Measurements from ENCODE around the gene CDH11.

Gene CDH11

DNA sequence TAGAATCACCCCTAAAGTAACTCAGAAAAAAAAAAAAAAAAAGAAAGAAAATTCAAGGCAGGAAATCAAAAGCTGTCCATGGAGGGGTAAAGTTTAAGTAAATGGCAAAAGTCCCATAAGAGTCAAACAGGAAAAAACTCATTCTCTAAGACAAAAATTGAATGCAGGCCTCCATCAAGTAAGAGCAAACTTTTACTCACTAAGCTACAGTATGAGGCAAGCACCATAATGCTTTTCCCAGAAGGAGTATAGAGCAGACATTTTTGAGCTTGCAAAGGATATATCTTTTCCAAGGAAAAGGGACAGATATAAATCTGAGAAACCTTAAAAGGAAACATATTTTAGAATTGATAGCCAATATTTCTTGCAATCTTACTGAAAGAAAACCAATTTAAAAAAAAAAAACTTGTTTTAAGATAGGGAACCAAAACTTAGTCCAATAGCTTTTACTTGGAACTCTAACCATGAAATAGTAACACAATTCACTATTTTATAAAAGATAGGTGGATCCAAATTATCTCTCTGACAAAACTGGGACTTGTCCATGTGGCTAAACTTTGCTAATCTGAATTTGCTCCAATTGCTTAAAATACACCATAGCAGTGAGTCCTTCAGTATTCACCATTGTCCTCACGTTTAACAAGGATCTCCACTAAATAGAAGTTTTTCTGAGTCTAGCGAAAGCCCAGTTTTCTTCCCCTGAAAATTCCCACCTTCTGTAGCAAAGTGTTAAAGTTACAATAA, 99.8 kb downstream of the CDH11 start:
- no peak for DNase-seq

DNA sequence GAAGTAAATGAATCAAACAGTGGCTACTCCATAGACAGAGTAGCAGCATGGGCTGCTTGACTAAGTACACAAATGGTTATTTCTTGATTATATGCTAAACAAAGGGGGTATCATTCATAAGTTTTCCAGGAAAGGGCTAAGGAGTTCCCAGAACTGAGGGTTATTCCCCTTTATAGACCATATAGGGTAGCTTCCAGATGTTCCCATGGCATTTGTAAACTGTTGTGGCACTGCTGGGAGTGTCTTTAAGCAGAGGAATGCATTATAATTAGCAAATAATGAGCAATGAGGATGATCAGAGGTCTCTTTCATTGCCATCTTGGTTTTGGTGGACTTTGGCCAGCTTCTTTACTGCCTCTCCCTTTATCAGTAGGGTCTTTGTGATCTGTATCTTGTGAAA, 105.1 kb downstream of the CDH11 start:
- no peak for DNase-seq

DNA sequence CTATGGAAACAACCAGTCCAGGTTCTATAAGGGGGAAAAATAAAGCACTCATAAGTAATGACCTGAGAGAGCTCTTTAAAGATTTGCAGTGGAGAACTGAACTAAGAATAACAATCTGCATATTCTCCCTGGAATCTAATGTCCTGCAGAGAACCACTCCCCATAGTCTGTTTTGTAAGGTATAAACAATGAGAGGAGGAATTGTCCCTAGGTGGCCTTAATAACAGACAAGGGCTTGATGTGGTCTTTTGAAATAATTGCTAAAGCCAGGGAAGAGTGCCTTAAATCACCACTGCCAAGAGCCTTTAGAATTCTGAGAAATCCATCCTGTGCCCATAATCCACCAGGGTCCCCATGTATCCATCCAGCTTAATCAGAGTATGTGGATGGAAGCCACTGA, 106.3 kb downstream of the CDH11 start:
- DNase-seq = no peak

DNA sequence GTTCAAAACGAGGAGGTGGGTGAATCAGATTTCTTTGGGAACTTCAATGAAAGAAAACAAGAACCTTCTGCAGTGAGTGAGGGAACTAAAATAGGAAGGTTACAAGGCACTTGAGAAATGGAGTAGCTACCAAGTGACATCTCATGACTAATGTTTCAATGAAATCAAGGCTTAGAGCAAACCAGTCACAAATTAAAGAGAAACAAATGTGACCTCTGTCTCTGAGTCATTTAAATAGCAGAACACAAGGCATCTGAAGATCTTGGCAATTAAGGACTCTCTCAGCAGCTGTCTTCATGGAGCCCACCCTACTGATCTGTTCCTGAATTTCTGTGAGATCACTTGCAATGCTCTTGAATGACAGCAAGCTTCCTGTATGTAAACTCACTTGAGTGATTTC, 109.5 kb downstream of the CDH11 start:
- no peak for DNase-seq

DNA sequence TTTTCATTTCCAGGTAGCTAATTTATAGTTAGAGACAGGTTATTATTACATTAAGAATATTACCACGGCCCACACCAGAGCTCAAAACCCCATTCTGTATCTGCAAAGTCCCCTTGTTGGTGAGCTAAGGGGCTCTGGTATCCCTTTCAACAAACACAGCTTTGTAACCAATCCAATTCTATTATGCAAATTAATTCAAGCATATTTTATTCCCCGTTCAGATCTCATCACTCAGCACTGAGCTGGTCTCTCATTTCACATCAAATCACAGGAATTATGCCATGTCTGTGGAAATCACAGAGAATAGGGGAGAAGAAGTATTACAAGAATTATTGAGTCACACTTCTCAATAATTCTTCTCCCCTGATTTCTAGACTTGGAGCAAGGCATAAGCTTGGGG, 111.7 kb downstream of the CDH11 start:
- no peak for DNase-seq

DNA sequence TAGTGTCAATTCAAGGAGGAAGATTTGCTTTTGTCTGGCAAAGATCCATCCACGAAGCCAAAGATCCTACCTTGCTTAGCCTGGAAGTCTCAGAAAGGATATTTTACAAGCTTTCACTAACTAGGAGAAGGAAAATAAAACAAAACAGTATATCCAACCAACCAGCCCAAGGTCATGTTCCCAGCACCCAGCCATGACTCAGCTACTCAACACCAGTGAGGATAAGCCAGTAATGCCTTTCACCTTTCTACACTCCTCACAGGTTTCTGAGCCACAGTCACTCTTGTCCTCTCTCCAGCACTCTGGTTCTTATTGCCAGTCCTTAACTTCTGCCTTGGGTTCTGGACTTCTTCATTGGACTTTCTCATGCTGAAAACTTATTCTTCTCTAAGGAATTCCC, 116.2 kb downstream of the CDH11 start:
- no peak for DNase-seq

DNA sequence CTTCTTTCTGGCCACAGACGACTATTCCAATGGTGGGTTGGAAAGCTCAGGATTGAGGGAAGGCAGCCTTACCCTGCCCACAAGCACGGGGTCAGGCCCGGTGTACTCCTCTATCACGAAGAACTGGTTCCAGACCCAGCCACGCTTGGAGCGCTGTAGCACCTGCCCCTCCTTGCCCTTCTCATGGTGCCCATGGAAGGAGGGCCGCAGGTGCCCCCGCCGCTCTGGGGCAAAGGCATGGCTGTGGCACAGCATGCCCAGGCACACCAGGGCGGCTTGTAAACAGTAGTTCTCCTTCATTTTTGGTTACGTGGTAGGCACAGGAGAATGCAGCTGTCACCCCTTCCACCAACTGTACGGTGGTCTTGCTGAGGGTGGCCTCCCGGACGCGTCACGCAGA, 117.3 kb downstream of the CDH11 start:
- no peak for DNase-seq

DNA sequence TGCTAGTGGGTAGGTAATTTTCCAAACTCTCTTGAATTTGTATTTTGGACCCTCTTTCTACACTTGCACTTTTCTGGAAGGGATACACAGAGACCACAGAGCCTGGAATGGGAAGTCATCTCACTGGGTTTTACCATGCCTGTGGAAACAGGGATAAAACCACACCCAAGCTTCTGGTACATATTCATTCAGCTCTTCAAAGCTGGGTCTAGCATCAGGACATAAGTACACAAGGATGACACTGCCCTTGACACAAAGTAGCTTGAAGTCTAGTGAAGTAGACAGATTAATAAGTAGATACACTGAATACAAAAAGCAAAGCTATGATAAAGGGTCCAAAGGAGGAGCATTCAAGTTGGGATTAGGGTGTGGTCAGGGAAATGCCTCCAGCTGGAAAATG, 118.2 kb downstream of the CDH11 start:
- DNase-seq = no peak

DNA sequence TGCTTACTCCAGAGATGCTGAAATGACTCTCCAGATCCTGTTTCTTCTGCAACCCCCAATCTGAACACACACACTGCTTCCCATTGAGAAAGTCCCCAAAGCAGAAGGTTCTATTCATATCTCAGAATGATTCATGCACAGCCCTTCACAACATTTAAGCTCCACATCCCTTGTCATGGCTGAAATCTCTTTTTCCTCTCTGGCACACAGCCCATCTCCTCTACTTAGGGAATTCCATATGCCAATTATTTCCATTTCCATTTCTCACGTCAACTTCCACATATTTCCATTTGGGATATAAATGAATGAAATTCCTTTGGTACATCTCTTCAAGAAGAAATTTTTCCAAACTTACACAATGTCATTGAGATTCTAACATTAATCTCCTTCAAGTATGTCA, 119.6 kb downstream of the CDH11 start:
- DNase-seq = no peak

DNA sequence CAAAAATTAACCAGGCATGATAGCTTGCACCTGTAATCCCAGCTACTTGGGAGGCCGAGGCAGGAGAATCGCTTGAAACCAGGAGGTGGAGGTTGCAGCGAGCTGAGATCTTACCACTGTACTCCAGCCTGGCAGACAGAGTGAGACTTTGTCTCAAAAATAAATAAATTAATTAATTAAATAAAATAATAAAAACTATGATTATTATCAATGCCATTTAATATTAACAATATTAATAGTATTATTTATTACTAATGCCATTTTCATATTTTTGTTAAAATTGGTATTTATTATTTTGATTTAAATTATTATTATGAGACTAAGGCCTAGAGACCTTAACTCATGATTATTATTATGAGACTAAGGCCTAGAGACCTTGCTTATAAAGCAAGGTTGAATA, 121.2 kb downstream of the CDH11 start:
- no peak for DNase-seq

DNA sequence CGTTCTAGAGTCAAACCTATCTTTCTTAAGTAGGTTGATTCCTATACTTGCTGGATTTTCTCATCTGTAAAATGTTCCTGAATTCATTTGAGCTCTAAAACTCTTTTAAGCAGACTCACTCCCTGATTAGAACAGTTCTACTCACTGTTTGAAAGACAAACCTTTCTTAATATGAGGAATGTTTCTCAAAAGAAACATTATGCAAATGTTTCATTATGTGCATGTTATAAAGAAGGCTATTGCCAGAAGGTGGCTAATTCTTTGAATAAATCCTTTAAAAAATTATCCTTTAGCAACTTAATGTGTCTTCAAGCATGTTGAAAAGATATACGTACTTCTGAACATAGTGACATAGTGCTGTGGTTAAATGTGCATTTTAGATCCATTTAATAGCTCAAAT, 124.1 kb downstream of the CDH11 start:
- DNase-seq = no peak

DNA sequence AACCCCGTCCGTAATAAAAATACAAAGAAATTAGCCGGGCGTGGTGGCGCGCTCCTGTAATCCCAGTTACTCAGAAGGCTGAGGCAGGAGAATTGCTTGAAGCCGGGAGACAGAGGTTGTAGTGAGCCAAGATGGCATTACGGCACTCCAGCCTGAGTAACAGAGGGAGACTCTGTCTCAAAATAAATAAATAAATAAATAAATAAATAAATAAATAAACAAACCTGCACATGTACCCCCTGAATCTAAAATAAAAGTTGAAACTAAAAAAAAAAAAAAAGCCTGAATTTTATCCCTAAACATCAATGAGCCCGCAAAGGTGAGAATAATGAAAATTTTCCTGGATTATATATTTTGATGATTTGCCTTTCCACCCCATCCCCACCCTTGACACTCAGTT, 124.7 kb downstream of the CDH11 start:
- DNase-seq = no peak

DNA sequence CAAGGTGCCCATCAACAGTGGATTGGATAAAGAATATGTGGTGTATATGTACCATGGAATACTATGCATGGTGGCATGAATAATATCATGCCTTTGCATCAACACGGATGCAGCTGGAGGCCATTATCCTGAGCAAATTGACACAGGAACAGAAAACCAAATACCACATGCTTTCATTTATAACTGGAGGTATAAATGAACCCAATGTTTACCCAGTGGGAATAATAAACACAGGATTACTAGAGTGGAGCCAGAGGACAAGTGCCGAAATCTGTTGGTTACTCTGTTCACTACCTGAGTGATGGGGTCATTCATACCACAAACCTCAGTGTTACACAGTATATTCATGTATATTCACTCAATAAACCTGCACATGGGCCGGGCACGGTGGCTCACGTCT, 125.2 kb downstream of the CDH11 start:
- DNase-seq = no peak

DNA sequence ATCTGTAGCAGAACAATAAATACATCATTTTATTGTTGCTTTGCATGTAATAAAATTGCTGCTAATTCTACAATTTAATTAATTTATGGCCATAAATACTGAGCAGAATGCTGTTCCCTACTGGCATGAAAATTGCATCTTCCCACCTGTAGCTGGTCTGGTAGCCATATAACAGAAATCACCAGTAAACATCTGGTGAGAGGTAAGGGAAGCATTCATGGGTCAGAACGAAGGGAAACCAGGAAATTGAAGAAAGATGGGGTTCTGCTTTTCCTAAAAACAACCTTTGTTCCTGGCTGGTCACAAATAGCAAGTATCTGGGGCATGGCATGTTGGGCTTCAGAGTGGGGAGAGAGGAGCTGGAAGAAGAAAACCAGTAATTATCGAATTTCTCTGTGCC, 128.4 kb downstream of the CDH11 start:
- no peak for DNase-seq

DNA sequence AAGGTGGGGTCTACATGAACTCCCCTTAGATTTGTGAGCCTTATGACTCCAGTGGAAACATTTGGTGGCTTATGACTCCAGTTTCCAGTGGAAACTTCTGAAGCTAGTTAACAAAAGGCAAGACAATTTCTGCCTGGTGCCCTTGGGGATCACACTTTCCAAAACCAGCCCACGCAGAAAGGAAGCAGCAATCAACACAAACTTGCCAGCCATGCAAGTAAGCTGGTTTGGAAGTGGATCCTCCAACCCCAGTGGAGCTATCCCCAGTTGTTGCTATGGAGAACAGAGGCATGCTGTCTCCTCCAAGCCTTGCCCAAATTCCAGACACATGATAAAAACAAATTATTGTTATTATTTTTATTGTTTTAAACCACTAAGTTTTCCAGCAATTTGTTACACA, 130.9 kb downstream of the CDH11 start:
- DNase-seq = no peak

DNA sequence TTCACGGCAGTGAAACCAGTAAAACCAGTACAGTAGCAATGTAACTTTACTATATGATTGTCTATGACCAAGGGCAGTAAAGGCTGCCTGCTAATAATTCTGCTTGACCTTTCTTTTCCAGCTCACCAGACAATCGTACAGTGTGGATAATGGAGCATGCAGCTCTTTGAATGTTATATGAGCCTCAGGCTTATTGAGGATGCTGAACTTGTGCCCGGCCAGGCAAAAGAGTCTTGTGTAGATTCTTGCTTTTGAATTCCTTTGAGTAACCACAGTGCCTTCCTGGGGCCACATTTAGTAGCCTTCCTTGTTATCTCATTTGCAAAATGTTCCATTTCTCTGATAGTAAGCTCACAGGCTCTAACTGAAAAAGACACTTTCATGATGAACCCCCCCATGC, 131.8 kb downstream of the CDH11 start:
- DNase-seq = no peak

DNA sequence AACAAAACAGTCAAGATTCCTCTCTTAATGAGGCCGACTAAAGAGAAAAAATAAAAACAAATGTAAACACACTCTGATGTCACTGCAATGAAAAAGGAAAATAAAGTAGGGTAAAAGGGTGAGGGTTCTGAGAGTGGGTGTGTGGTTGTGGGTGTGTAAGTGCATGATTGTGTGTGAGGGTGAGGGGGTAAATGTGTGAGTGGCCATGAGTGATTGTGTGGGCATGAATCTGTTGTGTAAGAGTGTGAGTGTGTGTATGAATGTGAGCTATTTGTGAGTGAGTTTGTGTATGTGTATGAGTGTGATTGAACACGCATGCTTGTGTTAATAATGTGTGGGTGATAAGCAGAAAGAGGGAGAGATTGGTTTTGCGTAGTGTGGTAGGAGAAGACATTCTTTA, 132.8 kb downstream of the CDH11 start:
- no peak for DNase-seq

DNA sequence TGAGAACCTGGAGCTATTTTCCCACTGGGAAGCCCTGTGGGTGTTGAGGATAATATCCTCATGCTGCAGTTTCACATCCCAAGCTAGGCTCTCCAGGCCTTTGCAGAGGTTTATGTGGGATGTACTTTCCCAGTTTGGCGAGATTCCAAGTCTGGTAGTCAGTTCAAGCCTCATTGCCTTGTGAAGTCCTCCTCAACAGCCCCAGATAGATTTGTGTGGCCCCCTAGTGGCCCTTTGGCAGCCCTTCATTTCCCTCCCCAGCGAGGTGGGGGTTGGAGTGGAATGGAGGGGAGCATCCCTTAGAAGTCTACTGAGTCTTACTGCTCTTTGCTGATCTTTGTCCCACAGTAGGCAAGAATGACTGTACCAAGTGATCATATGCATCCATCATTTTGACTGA, 137.9 kb downstream of the CDH11 start:
- peak; percentile 15 for DNase-seq

DNA sequence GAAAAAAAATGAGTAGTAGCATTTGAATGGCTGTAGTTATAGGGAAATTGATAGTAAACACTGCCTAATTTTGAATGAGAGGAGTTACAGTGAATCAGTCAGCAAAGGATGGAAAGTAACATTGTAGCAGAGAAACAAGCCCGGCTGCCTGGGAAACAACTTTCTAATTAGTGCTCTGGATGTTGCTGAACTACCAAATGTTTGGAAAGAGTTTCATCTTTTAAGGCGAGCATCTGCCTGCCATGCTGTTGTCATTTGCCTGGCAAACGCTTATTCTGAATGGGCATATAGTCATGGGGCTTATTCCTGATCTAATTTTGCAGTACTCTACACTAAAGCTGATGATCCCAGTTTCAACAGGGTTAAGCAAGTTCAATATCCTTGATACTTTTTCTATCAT, 138.6 kb downstream of the CDH11 start:
- no peak for DNase-seq

DNA sequence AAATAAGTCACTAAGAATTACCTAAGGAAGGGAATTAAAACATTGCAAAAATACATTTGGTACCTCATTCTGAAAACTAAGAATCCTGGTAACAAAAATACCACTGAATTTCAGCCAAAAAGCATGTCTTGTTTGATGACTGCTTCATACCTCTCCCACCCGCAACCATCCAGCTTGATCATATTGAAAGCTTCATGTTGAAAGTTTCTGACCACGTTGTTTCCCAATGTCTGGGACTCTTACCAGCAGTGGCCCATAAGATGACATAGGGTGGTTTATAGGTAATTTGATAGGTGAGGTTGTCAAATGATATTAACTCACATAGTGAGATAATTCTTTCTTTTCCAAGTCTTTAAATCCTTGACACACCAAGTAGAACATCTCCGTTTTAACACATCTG, 139.3 kb downstream of the CDH11 start:
- no peak for DNase-seq

DNA sequence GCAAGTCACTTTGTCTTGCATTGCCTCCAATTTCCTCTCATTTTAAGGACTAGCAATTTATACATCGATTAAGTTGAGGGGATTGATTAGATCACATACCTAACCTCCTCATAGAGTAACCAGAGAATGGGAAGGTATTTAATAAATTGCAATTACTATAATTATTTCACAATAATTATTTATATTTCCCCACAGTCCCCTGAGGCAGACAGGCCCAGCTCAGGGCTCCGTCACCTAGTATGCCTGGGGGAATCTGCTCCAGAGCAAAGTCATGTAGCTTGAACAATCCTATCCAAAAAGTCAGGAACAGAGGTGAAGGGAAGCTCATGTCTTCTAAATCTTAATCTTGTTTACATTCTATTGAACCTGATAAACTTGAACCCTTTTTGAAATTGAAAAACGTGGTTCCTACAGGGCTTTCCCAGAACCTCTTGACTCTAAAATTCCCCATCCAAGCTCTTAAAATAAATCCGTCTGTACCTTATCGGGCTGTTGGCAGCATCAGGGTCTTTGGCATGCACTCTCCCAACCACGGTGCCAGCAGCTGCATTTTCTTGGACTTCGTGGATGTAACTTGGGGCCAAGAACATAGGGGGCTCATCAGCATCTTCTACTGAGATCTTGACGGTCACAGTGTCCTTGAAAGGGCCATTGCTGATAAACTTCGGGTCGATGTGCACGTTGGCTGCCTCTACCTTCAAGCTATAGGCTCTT, 140.1 kb downstream of the CDH11 start:
- DNase-seq = no peak

DNA sequence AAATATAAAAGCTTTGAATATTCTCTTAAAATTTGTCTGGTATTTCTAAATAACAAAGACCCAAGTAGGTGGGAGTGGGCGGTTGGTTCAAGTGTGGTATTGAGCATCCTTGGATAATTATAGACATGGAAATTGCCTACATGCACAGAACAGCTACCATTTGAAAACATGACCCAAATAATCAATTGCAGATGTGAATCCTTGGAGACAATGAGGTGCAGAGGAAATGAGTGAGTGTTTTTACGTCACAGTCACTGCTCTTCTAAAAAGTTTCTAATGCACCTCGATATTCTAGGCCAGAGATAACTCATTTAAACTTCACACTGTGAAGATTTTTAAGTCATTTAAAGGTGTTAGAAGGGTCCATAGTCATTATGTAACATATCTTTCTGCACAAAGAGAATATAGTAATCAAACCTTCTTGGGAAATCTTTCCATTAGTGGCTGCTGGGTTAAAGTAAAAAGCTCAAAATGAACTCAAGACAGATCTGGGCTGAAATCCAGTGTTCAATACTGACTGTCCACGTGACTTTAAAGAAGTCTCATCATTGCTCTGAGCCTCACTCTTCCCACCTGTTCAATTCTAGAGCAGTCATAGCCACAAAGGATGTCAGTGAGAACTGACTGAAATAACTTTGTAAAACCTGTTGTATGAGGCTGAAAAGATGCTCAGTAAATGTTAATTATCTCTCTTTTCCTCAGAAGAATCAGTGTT, 144.5 kb downstream of the CDH11 start:
- no peak for DNase-seq

DNA sequence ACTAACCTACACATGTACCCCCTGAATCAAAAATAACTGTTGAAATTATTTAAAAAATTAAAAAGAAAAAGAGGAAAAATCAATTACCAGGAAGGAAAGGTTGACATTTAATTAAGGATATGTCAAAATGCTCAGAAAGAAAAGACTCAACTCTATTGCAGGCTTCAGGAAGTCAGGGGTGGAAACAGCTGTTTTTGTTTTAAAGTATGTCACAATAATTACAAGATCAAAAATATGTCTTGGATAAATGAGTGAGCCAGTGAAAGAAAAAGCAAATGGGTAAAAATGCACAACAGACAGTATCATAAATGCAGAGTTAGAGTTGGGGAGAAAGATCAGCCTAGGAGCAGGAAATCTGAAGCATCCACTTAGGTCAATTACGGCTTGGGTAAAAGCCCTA, 146.0 kb downstream of the CDH11 start:
- no peak for DNase-seq

DNA sequence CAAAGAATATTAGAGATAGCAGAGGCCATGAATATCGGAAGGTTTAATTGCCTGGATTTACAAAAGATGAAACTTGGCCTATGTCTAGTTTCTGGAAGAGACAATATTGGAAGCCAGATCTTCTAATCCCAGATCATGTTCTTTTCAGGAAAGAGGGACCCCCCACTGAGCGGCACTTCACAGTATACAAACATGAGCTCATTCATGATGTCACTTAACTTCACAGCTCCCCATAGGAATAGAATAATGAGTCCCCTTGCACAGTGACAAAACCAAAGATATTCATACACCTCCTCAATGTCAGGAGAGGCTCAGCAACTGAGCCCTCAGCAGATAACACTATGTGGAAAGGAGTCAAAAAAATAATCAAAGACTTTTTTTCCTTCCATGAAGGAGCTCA, 147.5 kb downstream of the CDH11 start:
- no peak for DNase-seq
